Inferior parietal cortex (tissue), 1 donor: ENCODE measurements around the gene SCYL3.
"Not testable (repeated sequence)": the region's sequence is repeated elsewhere in the genome, so short reads cannot be mapped to it uniquely, and the experiment has no call there.

Experiments
- DNase-seq: peaks from one replicate; pipeline ENCODE4 v3.0.0-alpha.2; 2016; ENCODE audit errors: extremely low spot score

SCYL3 gene

GRCh38 chr1:169872906-169873305, 20.8 kb downstream of the SCYL3 start:
- no peak for DNase-seq

DNA sequence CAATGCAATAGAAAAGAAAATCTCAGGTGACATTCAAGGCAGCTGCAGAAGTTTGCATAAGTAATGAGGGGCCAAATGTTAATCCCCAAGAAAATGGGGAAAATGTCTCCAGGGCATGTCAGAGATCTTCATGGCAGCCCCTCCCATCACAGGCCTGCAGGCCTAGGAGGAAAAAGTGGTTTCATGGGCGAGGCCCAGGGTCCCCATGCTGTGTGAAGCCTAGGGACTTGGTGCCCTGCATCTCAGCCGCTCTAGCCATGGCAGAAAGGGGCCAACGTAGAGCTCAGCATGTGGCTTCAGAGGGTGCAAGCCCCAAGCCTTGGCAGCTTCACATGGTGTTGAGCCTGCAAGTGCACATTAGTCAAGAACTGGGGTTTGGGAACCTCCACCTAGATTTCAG, 21.7 kb downstream of the SCYL3 start:
- not testable (repeated sequence) for DNase-seq

DNA sequence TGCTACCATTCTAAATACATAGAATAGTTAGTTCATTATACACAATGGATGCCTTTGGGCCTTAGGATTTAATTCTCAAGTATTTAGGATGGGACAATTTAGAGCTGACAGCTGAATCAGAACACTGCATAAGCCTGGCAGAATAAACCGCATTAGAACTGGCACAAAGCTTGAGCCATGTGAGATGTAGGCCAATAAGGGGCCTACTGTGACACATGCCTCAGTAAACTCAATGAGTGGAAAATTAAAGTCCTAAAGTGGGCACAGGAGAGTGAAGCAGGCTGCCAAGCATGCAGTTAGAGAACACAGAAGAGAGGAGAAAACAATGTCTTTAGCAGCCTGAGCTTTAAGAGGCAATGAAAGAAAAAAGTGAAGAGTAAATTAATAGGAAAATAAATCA, 24.3 kb downstream of the SCYL3 start:
- no peak for DNase-seq

- DNase-seq, result no peak
These were observed 24.7 kb downstream of the SCYL3 start for GRCh38 chr1:169868978-169869377.

DNA sequence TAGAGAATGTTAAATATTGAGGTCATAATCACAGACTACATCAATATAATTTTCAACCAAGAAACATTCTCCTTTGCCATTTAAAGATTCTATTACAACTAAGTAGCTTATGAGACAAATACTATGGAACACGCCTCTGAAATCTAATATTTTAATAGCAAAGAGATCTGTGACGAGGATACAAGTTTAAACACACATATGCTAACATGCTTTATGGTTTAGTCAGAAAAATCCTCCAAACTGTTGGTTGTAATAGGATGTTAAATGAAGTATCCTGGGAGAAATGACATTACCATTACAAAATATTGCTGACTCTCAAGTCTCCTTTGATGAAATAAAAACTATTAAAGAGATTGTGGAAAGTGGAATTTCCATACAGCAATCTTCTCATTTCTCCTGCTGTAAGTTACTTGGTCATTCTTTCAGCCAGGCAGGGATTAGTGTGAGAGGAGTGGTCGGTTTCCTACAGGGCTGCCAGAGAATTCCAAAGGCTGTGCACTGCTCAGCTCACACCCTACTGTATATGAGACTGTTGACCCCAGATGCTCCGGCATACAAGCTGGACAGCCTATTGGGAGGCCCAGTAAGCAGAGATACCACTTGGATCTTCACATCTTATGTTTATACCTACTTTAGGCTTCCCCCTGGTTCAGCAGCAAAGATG, 26.6 kb downstream of the SCYL3 start:
- no peak for DNase-seq

DNA sequence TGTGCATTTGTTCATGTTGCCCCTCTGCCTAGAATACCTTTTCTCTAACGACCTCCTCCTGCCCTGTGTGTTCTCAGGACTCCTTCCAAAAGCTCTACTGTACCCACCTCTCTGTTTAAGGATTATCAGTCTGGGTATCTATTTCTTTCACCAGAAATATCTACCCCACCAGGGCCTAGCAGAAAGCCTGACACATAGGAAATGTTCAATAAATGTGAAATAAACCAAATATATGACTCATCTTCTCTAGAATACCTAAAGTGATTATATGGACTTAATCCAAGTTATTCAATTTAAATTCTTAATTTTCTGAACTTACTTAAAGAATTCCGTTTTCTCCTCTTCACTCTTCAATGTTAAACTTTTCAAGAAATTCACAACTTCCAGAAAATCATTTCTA, 27.1 kb downstream of the SCYL3 start:
- no peak for DNase-seq

GRCh38 chr1:169864531-169864930, 29.2 kb downstream of the SCYL3 start:
- DNase-seq, result not testable (repeated sequence)

GRCh38 chr1:169860750-169861149, 32.9 kb downstream of the SCYL3 start:
- DNase-seq, result no peak

DNA sequence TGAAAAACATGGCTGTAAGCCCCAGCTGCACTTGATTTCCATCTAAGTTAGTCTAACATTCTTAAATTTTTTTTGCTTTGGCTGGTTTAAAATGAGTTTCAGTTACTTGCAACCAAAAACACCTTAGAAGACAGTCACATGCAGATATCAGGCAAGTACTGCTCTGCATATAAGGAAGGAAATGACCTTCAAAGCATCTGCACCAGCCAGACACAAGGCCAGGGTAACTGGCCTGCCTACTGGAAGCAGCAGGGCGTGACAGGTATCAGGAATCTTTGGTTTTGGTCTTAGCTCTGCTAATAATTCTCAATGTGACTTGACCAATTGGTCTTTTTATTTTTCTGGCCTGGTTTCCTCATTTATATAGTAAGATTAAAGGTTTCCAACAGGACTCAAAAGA, 33.5 kb downstream of the SCYL3 start:
- no peak for DNase-seq

DNA sequence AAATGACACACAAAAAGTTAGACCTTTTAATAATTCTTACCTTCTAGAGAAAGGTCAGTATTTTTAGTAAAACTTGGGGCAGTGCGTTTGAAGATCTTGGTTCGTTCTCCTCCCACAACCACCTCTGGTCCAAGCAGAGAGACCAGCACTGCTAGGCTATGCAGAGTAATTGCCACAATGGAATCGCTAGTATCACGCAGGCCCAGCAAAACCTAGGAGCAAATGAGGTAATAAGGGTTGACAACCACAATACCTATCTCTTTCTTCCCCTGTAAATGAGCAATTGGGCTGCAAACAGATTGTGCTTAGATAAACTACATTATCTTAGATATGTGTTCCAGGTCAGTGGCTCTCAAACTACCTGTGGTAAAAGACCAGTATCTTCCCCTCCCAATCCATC, 34.7 kb downstream of the SCYL3 start:
- DNase-seq, result no peak

- DNase-seq, result no peak
These were observed 35.2 kb downstream of the SCYL3 start for GRCh38 chr1:169858467-169858866.

- no peak for DNase-seq
These were observed 40.4 kb downstream of the SCYL3 start for GRCh38 chr1:169853341-169853740.

- no peak for DNase-seq
These were observed 44.2 kb downstream of the SCYL3 start for GRCh38 chr1:169849346-169850022.

DNA sequence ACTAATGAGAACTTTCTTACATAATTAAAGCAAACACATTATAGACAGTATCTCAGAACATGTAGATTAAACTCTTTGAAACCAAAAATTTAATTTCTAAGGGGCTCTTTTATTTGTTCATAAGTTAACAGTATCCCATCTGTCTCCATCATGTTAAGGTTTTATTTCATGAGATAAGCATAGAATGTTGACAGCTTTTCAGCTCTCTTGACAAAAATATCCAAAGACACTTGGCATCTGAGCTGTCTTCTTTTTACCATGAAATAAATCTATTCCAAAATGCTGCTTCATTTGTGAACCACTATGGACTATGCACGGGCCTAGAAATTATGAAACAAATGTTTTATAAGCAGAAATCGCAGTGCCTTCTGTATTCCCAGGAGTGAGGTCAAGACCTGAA, 45.2 kb downstream of the SCYL3 start:
- DNase-seq, result no peak

DNA sequence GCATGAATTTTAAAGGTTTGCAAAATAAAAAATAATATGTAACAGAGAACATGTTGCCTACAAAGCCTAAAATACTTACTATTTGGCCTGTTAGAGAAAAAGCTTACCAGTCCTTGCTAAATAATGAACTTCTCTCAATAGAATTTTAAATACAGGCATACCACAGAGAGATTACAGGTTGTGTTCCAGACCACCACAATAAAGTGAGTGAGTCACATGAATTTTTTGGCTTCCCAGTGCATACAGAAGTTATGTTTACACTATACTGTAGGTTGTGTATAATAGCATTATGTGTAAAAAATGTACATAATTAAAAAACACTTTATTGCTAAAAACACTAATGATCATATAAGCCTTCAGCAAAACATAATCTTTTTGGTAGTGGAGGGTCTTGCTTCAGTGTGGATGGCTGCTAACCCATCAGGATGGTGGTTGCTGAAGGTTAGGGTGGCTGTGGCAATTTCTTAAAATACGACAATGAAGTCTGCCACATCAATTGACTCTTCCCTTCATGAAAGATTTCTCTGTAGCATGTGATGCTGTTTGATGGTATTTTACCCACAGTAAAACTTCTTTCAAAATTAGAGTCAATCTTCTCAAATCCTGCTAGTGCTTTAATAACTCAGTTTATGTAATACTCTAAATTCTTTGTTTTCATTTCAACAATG, 48.6 kb downstream of the SCYL3 start:
- no peak for DNase-seq

- DNase-seq, result no peak
These were observed 54.8 kb downstream of the SCYL3 start for GRCh38 chr1:169838942-169839341.

DNA sequence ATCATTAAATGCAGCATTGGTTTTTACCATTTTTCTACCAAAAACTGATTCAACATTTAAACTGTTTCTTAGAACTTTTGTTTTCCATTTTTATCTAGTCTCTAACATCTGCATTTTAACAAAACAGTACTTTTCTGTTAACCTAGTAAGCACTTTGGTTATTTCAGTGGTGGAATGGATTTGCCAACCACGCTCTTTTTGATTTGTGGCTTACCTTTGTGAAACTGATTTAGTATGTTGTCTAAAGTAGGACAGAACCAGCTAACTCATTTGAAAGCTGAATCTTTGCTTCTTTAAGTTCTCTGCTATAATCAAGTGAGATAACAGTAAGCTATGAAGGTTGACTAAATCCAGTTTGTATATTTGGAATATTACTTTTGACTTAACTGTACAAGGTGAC, 57.5 kb downstream of the SCYL3 start:
- DNase-seq, result no peak

DNA sequence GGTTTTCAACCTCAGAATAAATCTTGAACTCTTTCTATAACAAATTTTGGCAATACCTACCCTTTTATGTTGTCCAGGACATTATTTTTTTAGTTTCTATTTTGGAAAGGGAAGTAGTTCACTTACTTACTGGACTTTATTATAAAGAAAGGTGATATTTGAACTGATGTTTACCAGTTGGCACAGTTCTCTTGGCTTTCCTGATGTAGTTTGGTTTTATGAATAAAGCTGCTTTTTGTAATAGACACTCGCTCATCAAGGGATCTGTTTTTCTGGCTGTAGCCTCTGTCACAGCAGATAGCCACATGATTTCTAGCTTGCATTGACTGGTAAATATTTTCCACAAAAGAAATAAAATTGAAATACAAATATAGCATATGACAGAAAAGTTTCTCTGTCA, 58.0 kb downstream of the SCYL3 start:
- DNase-seq, result no peak

DNA sequence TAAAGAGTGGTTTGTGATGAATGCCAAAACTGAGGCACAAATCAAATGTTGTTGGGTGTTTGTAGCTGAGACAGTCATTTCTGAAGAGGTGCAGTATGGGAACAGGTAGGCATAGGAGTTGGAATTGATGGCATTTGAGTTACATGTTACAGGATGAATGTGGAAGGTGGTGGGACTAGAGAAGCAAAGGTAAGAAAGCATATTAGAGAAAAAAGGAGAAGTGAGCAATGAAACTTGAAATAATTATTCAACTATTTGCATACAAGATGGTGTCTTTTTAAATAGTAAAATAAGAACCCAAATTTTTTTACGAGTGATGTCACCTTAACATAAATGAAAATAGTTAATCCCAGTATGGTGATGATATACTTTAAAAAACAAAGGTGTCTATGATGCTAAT, 58.8 kb downstream of the SCYL3 start:
- no peak for DNase-seq

DNA sequence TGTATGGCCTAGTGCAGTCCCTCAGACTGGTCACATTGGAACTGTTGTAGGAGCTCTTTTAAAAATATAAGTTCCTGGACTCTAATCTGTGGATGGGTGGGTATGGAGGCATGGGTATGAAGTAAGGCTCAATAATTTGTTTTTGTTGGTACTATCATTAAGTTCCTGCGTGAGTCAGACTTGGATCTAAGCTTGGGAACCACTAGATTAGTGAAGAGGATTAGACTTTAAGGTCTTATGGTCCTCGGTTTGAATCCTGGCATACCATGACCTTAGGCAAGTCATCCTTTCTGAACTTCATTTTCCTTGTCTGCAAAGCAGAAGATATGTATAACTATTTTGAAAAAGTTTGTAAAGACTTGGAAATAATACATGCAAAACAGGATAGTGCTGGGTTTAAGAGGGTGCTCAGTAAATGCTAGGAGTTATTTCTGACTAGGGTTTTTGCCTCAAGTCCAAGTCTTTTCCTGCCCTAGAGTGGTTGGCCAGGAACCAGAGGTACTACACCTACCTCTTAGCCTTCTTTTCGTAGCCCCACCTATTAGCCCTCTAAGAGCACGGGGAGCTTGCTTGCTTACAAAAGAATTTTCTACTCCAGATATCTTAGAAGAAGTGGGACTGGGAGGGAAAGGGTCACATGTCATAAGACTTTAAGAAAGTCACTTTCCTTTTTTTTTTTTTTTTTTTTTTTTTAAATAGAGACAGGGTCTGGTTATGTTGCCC, 60.4 kb downstream of the SCYL3 start:
- no peak for DNase-seq

- DNase-seq, result no peak
These were observed 64.0 kb downstream of the SCYL3 start for GRCh38 chr1:169829671-169830070.

DNA sequence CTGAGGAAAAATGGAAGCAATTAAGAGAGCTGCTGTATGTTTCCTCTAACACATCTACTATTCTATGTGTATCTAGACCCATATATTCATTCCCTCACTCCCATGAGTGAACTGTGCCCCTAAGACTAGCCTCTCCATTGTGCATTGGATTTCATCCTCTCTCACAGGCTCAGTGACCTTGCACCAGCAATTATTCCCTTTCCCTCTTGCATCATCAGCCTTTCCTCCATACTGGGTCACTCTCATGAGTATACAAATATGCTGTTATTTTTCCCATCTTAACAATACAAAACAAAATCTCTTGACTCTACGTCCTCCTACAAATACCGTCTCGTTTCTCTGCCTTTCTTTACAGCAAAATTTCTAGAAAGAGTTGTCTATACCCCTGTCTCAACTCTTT, 69.5 kb downstream of the SCYL3 start:
- DNase-seq, result no peak

DNA sequence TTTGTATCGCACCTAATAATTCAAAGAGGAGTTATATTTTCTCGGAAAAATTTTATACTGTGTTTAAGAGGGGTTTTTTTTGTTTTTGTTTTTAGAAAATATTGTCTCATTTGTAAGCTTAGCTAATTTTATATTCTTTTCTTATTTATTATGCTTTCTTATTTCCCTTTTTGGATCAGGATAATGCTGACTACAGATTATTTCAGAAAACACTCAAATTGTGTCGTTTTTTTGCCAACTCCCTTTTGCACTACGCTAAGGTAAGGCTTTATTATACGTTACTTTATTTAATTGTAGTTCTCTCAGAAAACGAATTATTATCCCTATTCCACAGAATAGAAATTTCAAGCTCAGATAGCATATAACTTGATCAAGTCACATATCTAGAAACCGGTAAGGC, 72.2 kb downstream of the SCYL3 start:
- no peak for DNase-seq
